MM.1S (cell line): ENCODE results near the gene AAK1.

ENCODE experiments used
- DNase-seq: peaks from one replicate; pipeline ENCODE4 v3.0.0-alpha.2; 2015
- H2AFZ ChIP-seq: fragments of 300-600 bp; sonication (generic); 2 replicates; pipeline ENCODE4 v1.6.0; 2016; ENCODE audit warnings: antibody characterized with exemption, low read length
- H3F3A ChIP-seq: fragments of 300-600 bp; sonication (generic); 2 replicates; pipeline ENCODE4 v1.6.1; 2016; ENCODE audit warnings: mild to moderate bottlenecking, antibody characterized with exemption, low read length, moderate library complexity, mixed read lengths; ENCODE audit not compliant: insufficient read depth
- H3K27ac ChIP-seq: fragments of 300-600 bp; sonication (generic); 2 replicates; pipeline ENCODE4 v1.5.1; 2016; ENCODE audit warnings: mild to moderate bottlenecking, low read length
- H3K27me3 ChIP-seq: fragments of 300-600 bp; sonication (generic); replicated peaks from 2 replicates; pipeline ENCODE4 v1.6.0; 2016; ENCODE audit warnings: low read length; ENCODE audit not compliant: insufficient read depth
- H3K36me3 ChIP-seq: fragments of 300-600 bp; sonication (generic); replicated peaks from 2 replicates; pipeline ENCODE4 v1.6.1; 2016; ENCODE audit warnings: mild to moderate bottlenecking, low read length, mixed read lengths; ENCODE audit not compliant: insufficient read depth
- H3K4me1 ChIP-seq: fragments of 300-600 bp; sonication (generic); 2 replicates; pipeline ENCODE4 v1.6.1; 2016; ENCODE audit warnings: low read length, mixed read lengths
- H3K4me2 ChIP-seq: fragments of 300-600 bp; sonication (generic); 2 replicates; pipeline ENCODE4 v1.6.0; 2016; ENCODE audit warnings: low read depth, low read length
- H3K4me3 ChIP-seq: fragments of 300-600 bp; sonication (generic); 2 replicates; pipeline ENCODE4 v1.5.1; 2016; ENCODE audit warnings: low read length, mixed read lengths
- H3K79me2 ChIP-seq: fragments of 300-600 bp; sonication (generic); 2 replicates; pipeline ENCODE4 v1.6.1; 2016; ENCODE audit warnings: mixed run types, low read length, mixed read lengths
- H3K9ac ChIP-seq: fragments of 300-600 bp; sonication (generic); 2 replicates; pipeline ENCODE4 v1.6.1; 2016; ENCODE audit warnings: low read length, mixed read lengths
- H3K9me2 ChIP-seq: fragments of 300-600 bp; sonication (generic); replicated peaks from 2 replicates; pipeline ENCODE4 v1.6.1; 2016; ENCODE audit warnings: mild to moderate bottlenecking, low read length, mixed read lengths; ENCODE audit not compliant: insufficient read depth
- H3K9me3 ChIP-seq: fragments of 300-600 bp; sonication (generic); replicated peaks from 2 replicates; pipeline ENCODE4 v1.6.1; 2016; ENCODE audit warnings: mild to moderate bottlenecking, low read length, mixed read lengths; ENCODE audit not compliant: insufficient read depth
- H4K20me1 ChIP-seq: fragments of 300-600 bp; sonication (generic); 2 replicates; pipeline ENCODE4 v1.6.1; 2016; ENCODE audit warnings: mild to moderate bottlenecking, low read length, moderate library complexity, mixed read lengths; ENCODE audit not compliant: insufficient read depth
- EZH2 ChIP-seq: fragments of 300-600 bp; sonication (generic); optimal IDR thresholded peaks from 2 replicates; pipeline ENCODE3; 2017; ENCODE audit warnings: low read depth, mild to moderate bottlenecking, antibody characterized with exemption, low read length, mixed read lengths
- EZH2phosphoT487 ChIP-seq: fragments of 300-600 bp; sonication (generic); IDR thresholded peaks from 2 replicates; pipeline ENCODE4 v1.6.1; 2018; ENCODE audit warnings: antibody characterized with exemption, low read length
- TF ChIP-seq, protein P1 (sequence below): fragments of 300-600 bp; sonication (generic); IDR thresholded peaks from 2 replicates; pipeline ENCODE4 v1.5.1; 2016; ENCODE audit warnings: antibody characterized with exemption, low read length, mixed read lengths

AAK1 gene

DNA sequence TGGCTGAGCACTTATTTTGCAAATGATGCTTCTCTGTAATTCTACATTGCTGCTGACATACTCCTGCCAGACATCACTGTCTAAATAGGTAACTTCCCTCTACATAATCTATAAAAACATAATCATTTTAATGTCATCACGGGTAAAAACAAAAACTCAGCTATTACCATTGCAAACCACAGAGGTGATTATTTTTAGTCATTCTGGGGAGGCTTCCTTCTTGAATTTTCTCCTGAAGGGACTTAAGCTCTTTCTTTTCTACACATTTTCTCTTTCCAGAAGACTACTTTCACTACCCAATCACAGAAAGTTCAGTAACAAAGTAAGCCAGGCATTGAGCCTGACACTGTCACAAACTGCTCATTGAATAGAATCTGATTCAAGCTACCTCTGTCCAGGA, 165.9 kb downstream of the AAK1 start:
- Histone ChIP-seq H3F3A (peaks cover 10% of the 10 kb centered on the region; the same call in 1 of the 2 replicates), H3K9ac (no peak overlapping the region), H3K4me1 (peaks cover 18% of the 10 kb centered on the region), H3K79me2 (no peaks in the 10 kb centered on the region), H3K36me3 (no peaks in the 10 kb centered on the region), H3K9me2 (no peaks in the 10 kb centered on the region), H3K27me3 (no peaks in the 10 kb centered on the region), H2AFZ (no peak overlapping the region), H3K9me3 (no peaks in the 10 kb centered on the region), H4K20me1 (no peaks in the 10 kb centered on the region), H3K4me2 (no peak overlapping the region), H3K4me3 (no peak overlapping the region), H3K27ac (no peak overlapping the region)
- peak; percentile 23 for DNase-seq
- TF ChIP-seq, protein P1, sequence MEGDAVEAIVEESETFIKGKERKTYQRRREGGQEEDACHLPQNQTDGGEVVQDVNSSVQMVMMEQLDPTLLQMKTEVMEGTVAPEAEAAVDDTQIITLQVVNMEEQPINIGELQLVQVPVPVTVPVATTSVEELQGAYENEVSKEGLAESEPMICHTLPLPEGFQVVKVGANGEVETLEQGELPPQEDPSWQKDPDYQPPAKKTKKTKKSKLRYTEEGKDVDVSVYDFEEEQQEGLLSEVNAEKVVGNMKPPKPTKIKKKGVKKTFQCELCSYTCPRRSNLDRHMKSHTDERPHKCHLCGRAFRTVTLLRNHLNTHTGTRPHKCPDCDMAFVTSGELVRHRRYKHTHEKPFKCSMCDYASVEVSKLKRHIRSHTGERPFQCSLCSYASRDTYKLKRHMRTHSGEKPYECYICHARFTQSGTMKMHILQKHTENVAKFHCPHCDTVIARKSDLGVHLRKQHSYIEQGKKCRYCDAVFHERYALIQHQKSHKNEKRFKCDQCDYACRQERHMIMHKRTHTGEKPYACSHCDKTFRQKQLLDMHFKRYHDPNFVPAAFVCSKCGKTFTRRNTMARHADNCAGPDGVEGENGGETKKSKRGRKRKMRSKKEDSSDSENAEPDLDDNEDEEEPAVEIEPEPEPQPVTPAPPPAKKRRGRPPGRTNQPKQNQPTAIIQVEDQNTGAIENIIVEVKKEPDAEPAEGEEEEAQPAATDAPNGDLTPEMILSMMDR = no peak
- TF ChIP-seq EZH2phosphoT487 = no peak
- TF ChIP-seq EZH2 = no peak

DNA sequence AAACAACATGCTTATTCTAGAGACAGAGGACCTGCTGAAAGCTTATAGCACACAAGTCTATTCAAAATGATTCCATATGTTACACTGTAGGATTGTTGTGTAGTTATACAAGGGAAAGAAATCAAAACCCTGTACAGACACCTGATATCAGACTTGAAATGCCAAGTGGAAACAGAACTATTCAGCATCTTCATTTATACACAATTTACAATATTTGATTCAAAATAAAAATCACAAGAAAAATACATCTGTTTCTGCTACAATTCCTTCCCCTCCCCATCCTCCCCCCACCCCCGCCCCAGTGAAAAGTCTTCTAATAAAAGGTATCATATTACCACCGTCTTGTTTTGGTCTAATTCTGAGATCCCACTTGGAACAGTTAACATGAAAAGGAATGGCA, 168.9 kb downstream of the AAK1 start:
- H3K9me2 ChIP-seq = no peaks in the 10 kb centered on the region
- no peaks in the 10 kb centered on the region for H3K9me3 ChIP-seq
- H3K4me1 ChIP-seq = peaks cover 18% of the 10 kb centered on the region
- H4K20me1 ChIP-seq = no peaks in the 10 kb centered on the region
- no peak overlapping the region for H3K9ac ChIP-seq
- DNase-seq = no peak
- H3F3A ChIP-seq = peaks cover 10% of the 10 kb centered on the region; the same call in 1 of the 2 replicates
- H3K27me3 ChIP-seq = no peaks in the 10 kb centered on the region
- H3K27ac ChIP-seq = no peak overlapping the region
- no peak overlapping the region for H3K4me3 ChIP-seq
- no peak overlapping the region for H2AFZ ChIP-seq
- H3K36me3 ChIP-seq = no peaks in the 10 kb centered on the region
- no peaks in the 10 kb centered on the region for H3K79me2 ChIP-seq
- H3K4me2 ChIP-seq = no peak overlapping the region
- TF ChIP-seq EZH2phosphoT487 (no peak), EZH2 (no peak)
- TF ChIP-seq, protein P1 = no peak

DNA sequence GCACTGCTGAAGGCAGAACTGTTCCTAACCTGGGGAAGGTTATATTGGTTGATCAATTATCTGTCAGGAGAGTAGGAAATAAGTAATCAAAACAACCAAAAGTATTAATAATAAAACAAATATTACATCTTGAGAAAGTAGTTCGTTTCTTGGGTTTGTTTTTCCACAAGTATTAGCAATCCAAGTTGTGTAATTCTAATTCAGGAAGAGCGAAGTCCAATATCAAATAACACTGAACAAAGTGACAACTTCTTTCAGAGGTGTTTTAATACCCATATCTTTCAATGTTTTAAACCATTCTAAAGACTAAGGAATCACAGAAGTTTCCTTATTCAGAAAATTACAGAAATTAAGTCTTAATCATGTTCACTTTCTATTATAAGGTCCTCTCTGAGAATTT, 171.7 kb downstream of the AAK1 start:
- Histone ChIP-seq H3K9ac (no peak overlapping the region), H3K79me2 (no peaks in the 10 kb centered on the region), H4K20me1 (no peaks in the 10 kb centered on the region), H2AFZ (no peak overlapping the region), H3K4me2 (no peak overlapping the region), H3K27ac (no peak overlapping the region), H3K4me1 (peaks cover 8% of the 10 kb centered on the region), H3K4me3 (no peak overlapping the region), H3K36me3 (no peaks in the 10 kb centered on the region), H3F3A (no peaks in the 10 kb centered on the region), H3K27me3 (no peaks in the 10 kb centered on the region), H3K9me2 (no peaks in the 10 kb centered on the region), H3K9me3 (no peaks in the 10 kb centered on the region)
- no peak for DNase-seq
- TF ChIP-seq, protein P1 = no peak

DNA sequence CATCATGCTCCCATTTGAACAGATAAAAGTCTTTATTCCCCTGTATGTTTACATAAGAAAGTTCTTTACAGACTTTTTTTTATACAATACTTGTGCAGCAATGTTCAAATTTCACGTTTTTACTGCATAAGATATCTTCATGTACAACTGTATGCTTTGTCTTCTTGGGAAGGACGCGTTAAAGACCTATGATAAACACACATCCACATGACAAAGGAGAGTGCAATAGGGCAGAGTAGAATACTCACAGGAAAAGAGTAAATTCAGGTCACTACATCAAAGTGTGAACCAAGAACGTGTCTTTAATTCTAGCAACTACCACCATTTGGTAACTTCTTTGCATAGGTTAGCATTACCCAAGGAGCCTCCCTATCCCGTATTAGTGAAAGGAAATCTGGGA, 172.6 kb downstream of the AAK1 start:
- Histone ChIP-seq H3K4me2 (no peak overlapping the region), H3K27me3 (no peaks in the 10 kb centered on the region), H3K36me3 (no peaks in the 10 kb centered on the region), H3K79me2 (no peaks in the 10 kb centered on the region), H3K4me3 (no peak overlapping the region), H3K27ac (no peak overlapping the region), H3K9ac (no peak overlapping the region), H3K9me2 (no peaks in the 10 kb centered on the region), H2AFZ (no peak overlapping the region), H3K9me3 (no peaks in the 10 kb centered on the region), H3F3A (no peaks in the 10 kb centered on the region), H3K4me1 (peaks cover 4% of the 10 kb centered on the region), H4K20me1 (no peaks in the 10 kb centered on the region)
- no peak for DNase-seq
- TF ChIP-seq, protein P1 = no peak
- TF ChIP-seq EZH2 = no peak
- TF ChIP-seq EZH2phosphoT487 = no peak
